ENCODE results near the gene CHN2.

Gene CHN2

DNA sequence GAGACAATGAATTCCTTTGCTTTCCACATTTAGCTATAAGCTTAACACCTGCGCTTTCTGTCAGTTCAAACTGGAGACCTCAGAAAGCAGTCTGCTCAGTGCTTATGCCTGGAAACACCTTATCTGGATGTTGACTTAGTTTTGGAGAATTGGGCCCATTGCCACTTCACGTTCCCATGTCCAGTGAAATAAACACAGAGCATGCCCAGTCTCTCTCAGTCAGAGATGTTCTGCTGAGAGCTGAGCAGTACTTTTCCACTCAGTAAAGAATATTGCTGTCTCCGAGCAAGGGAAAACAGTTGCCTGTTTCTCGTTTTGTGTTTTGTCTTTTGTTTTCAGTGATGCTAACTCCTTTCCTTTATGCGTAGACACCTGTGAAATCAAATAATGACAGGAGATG, 285.9 kb downstream of the CHN2 start:
- DNase-seq, result no peak

- DNase-seq, result no peak
Measured at GRCh38 chr7:29480934-29481651, 286.5 kb downstream of the CHN2 start.

GRCh38 chr7:29482056-29482455, 287.5 kb downstream of the CHN2 start:
- no peak for DNase-seq

DNA sequence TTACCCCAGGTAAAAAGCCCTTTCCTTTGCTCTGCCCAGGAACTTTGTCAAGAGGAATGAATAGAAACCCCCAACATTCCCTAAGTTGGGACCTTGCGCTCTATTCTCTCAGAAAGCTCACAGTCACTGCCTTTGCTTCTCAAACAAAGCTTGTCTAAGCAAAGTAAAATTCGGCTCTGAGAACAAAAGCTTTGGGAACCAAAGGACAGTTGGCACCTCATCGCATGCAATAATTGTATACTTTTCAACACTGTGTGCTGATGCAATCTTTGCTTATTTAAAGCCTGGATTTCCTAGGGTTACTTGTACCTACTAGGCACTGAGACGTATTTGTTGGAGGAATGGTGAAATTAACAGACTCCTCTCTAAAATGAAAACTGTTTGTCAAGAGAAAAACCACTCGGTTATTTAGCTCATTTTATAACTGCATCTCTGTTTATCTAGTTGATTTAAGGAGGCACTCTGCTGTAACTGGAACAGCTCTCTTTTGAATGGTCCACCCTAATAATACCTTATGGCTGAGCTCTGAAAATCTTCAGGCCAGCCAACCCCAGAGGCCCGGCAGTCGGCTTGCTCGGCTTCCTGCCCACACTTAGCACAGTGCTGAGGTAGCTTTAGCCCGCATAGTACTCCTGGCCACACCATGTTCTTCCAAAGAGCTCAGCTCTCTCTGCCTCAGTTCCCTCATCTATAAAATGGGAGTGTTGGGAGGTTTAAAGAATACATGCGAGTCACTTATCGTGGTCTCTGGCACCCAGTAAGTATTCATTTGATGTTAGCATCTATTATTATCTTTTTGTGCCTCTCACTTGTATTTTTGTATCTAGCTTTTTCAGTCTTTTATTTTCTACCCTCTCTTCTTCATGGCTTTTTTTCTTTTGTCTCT, 288.9 kb downstream of the CHN2 start:
- DNase-seq, result no peak

DNA sequence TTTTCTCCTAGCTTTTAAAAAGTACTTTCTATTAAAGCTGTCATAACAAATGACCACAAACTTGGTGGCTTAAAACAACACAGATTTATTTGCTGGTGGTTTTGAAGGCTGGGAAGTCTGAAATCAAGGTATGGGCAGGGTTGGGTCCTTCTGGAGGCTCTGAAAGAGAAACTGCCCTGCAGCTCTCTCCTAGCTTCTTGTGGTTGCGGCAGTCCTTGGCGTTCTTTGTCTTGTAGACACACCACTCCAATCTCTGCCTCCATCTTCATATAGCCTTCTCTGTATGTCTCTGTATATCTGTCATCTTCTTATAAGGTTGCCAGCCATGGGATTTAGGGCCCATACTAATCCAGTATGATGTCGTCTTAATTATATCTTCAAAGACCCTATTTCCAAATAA, 289.7 kb downstream of the CHN2 start:
- DNase-seq, result no peak

DNA sequence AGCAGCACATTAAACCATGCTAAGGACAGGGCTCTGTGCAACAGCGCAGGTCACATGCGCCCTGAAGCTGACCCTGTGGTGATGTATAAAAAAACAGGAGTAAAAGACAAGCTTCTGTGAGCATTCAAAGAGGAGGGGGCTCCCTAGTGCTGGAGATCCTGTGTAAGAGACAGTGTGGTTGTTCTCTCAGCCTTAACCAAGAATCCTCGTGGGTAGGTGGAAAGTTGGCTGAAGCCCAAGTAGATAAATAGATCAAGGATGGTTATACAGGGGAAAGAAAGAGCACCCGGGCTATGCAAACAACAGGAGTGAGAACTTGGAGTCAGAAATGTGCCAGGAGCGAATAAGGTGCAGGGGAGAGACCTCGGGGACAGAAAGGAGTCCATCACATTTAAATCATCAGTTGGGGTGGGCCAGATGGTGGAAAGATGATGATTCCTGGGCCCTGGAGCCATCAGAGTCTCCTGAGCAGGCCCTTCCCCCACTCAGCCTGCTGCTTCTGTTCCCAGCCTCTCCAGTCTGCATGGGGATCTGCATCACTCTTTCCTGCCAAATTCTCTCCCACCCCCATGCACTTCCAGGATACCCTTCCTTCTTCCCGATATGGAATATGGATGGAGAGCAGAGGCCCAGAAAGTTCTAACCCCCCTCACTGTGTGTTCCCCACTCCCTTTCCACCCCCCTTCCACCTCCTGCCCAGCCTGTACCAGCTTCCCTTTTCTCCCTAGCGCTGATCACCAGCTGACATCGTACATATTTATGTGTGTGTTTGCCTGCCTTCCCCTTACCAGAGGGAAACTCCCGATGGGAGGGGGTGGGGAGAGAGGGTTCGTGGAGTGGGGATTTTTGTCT, 291.0 kb downstream of the CHN2 start:
- no peak for DNase-seq

DNA sequence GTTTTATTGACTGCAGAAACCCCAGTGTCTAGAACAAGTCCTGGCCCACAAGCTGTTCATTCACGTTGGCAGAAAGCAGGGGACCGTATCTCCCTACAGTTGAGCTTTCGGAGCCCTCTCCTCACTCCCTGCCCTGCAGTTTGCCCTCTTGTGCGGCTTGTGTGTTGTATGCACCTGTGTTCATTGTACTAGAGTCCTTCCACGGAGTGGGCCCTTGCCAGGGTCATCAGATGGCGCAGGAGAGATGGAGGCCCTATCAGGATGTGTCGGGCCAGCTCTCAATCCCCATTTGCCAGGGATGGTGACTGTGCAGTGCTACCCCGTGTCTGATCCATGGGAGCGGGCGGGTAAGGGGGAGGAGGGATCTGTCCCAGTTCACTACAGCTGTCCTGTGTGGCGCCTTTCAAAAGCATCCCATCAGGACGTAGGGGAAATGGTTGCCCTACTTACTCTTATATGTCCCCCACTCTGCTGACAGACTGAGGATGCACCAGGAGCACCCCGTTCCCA, 291.7 kb downstream of the CHN2 start:
- DNase-seq, result no peak

- no peak for DNase-seq
Measured at GRCh38 chr7:29487424-29487823, 292.8 kb downstream of the CHN2 start.

DNA sequence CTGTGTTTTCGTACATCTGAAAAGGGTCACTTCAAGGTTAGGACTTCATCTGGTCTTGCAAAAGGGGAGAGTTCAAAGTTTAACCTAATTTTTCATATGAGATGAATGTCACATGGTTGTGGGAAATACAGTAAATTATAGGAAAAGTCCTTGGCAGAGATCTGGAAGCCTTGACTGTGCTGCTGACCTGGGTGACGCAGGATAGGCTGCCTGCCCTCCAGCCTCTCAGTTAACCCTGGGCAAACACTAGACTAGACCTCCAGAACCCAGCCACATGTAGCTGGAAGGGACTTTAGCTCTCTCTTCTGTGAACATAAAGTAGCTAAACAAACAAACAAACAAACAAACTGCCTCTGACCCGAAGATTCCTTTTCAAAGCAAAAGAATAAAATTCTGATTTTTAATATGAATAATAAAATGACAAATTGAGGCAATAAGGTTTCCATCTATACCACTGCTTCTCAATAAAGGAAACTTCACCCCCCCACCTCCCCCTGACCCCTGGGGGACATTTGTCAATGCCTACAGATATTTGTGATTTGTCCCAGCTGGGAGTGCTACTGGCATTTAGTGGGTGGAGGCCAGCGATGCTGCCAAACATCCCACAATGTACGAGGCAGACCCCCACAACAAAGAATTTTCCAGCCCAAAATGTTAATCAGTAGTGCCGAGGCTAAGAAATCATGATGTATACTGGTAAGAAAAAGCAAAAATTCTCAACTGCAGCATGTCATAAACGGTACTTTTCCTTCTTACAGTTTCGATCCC, 293.8 kb downstream of the CHN2 start:
- no peak for DNase-seq

DNA sequence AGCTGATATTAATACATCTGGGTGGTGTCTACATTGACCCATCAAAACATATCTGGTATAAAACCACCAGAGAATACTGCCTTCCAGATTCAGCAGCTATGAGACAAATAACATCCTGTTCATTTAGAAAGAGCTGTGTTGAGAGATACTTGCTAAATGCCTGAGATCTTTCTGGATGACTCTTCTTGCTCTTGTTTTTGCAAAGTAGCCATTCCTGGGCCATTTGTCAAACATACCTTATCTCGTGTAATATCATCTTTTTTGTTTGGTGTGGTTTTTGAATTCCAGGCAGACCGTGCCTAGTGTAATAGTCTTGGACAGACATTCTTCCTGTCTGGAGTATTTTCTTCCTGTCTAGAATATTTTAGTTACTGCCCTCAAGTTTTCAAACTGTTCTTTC, 294.4 kb downstream of the CHN2 start:
- DNase-seq, result no peak

- no peak for DNase-seq
Measured at GRCh38 chr7:29490094-29490607, 295.6 kb downstream of the CHN2 start.

GRCh38 chr7:29494350-29494749, 299.8 kb downstream of the CHN2 start:
- DNase-seq, result no peak

DNA sequence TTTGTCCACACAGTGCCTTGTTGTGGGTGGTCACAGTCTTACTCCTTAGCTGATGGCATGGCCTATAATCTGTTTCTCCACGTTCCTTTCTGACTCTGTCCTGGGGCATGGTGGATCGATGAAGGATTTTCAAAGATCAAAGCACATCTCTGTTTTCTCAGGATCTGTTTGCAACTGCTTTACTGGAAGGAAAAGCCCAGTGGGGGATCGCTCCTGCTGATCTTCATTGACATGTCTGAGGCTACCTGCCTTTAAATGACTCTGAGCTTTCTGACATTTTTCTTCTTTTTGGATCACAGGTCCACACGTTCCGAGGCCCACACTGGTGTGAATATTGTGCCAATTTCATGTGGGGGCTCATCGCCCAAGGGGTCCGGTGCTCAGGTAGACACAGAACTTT, 301.1 kb downstream of the CHN2 start:
- no peak for DNase-seq

DNA sequence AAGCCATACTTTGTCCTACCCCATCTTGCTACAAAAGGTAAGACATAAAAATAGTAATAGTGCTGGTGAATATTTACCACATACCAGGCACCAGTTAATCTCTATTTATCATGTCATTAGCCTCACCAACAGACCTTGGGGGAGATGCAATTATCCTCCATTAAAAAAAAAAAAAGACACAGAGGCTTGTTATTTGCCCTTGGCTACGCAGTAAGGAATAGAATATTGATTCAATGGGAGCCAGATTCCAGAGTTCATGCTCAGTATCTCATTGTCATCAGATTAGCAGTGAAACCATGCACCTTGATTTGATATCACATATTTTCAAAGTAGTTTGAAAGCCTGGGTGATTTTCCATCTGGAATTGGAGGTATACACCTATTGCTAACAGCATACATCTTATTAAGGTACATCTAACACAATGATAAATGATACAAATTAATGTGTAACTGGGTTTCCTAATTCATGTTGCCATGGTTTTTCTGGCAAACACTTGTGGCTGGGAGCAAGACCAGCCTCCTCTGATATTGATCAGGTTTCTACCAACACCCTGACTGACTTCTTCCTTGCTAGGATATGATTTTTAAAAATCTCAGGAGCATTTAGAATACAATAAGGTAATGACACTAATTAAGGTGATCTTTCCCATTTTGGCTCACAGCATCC, 301.9 kb downstream of the CHN2 start:
- DNase-seq, result no peak

- DNase-seq, result no peak
Measured at GRCh38 chr7:29499932-29500331, 305.4 kb downstream of the CHN2 start.

- DNase-seq, result no peak
Measured at GRCh38 chr7:29500719-29501118, 306.1 kb downstream of the CHN2 start.

DNA sequence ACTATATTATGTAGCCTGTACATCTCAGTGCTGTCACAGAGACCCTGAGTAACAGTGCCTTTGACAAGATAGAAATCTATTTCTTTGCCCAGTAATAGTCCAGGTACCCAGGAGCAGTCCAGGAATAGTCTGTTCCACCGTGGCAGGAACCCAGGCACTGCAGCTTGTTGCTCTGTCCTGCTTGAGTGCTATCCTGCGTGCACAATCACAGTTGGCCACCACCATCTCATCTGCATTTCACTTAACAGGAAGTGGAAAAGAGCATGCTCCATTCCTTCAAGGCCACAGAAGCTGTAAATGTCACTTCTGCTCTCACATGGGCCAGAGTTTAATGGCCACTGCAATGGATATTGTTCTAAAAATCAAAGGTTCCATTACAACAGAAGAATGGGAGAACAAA, 307.6 kb downstream of the CHN2 start:
- no peak for DNase-seq

- DNase-seq, result no peak
Measured at GRCh38 chr7:29505931-29506330, 311.4 kb downstream of the CHN2 start.

- DNase-seq, result no peak
Measured at GRCh38 chr7:29508608-29509007, 314.0 kb downstream of the CHN2 start.

- no peak for DNase-seq
Measured at GRCh38 chr7:29510028-29510427, 315.5 kb downstream of the CHN2 start.

GRCh38 chr7:29511337-29511736, 316.8 kb downstream of the CHN2 start:
- no peak for DNase-seq

DNA sequence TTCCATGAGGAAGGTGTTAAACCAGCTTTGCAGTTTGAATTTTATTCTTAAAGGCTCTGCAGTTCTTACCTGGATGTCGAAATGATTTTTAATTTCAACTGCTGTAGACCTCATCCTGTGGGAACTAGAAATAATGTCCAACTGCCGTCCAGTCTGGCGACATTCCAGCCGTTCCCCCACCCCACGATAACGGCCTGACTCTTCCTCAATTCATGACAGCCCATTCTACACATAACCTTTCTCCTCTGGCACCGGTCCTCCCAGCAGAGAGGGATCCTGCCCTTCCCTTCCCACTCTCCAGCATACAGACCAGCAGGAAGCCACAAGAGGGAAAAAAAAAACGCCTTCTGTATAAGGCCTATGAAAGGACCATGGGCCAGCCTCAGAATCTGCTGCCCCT, 317.3 kb downstream of the CHN2 start:
- DNase-seq, result no peak

Measured in AML-193 (cell line).